HG03565 (cell line): ENCODE data around the gene SP1.
"Not testable (repeated sequence)": the region's sequence is repeated elsewhere in the genome, so short reads cannot be mapped to it uniquely, and the experiment has no call there.

ENCODE experiments used
- ATAC-seq: cut with Tn5 transposase; IDR thresholded peaks from one replicate; pipeline ENCODE4 v1.9.1; 2021; ENCODE audit warnings: mild to moderate bottlenecking, moderate library complexity; ENCODE audit not compliant: unreplicated experiment

SP1 gene

DNA sequence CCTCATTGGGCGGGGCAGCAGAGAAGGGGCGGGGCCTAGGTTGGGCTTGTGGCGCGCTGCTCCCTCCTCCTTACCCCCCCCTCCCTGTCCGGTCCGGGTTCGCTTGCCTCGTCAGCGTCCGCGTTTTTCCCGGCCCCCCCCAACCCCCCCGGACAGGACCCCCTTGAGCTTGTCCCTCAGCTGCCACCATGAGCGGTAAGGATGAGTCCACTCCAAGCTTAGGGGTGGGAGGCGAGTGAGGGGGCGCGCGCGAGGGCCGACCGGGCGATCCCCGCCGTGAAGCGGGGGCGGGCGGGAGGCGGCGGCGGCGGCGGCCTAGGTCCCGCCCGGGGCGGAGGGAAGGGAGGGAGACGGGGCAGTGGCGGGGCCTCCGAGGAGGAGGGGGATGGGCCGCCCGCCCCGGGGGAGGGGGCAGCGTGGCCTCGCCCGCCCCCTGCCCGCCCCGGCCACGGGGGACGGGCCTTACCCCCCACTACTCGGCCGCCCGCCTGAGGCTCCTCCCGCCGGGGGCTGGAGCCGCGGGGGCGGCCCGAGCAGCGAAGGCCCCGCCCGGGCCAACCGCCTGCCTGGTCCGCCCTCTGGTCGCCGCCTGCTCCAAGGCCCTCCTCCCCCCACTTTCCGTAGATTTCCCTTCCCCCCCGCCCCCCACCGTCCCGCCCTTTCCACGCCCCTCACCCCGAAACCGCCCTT is at the start of gene SP1:
SP1 (plus strand) TSS at position 73 of the 690 bp plus-strand sequence; CDS start at position 189, 116 bp downstream.
- peak; percentile 26 for ATAC-seq

DNA sequence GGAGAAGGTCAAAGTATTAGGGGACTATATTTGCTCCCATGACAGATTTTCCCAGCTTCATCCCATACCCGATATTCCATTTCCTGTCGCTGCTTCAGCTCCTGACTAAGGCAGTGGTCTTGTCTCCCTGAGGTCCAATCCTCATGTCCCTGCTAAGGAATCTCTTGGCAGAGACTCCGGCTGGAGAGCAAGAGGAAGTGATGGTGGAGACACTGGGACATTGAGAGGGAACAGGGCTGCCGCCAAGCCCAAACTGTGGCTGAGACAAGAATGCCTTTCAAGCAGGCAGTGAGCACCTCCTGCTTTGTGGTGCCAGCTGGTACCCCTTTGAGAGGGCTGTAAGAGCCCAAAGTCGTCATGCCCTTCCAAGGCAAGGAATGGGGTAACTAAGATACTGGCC is 49.3 kb upstream of the SP1 start:
- ATAC-seq, result no peak

DNA sequence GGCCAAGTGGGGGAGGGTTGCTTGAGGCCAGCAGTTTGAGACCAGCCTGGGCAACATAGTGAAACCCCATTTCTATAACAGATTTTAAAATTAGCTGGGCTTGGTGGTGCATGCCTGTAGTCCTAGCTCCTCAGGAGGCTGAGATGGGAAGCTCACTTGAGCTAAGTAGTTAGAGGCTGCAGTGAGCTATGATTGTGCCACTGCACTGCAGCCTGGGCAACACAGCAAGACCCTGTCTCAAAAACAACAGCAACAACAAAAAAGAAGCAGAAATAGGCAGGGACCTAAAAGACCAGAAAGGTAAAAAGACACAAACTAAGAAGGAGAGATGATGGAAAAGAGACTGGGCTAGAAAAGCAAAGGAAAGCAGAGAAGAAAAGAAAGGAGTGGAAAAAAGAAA is 47.6 kb upstream of the SP1 start:
- ATAC-seq, result not testable (repeated sequence)

DNA sequence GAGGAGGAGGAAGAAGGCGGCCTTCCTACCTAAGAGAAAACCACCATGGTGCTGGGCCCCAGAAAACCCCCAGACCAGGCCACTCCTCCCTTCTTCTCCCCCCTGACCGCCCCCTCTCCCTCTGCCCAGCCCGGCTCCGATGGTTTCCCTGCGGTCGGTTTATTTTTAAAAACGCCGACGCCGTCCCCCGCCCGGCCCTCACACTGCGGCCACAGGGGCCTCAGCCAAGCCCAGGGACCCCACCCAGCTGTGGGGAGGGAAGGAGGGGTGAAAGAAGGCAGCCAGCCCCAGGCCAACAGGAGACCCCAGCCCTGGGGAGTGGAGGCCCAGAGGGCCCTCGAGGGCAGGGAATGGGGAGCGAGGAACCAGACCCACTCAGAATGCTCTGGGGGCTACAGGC is 47.2 kb upstream of the SP1 start:
- no peak for ATAC-seq

GRCh38 chr12:53333289-53333688 is 46.7 kb upstream of the SP1 start:
- ATAC-seq, result no peak

- no peak for ATAC-seq
Measured at GRCh38 chr12:53333845-53334244, 46.1 kb upstream of the SP1 start.

DNA sequence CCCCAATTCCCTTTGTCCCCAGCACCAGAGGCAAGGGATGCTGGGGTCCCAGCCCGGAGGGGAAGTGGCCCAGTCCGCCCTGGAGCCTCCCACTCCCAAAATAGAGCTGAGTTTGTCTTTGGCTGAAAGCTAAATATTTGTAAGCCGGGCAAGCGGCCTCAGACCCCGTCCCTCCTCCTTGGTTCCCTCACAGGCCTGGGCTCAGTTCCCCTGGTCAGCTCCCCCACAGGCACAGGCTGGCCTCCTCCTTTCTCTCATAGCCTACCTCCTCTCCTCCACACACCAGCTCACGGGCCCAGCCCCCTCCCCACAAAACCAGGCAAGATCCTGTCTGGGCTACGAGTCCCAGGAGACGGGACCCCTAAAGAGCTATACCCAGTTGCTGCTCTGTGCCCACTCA is 45.2 kb upstream of the SP1 start:
- no peak for ATAC-seq

GRCh38 chr12:53336181-53336681 is 43.7 kb upstream of the SP1 start, which contains the start of gene SP7:
Gene SP7 (minus strand): TSS chr12:53336354. CDS start chr12:53335646, 708 bp downstream.
- ATAC-seq, result no peak

DNA sequence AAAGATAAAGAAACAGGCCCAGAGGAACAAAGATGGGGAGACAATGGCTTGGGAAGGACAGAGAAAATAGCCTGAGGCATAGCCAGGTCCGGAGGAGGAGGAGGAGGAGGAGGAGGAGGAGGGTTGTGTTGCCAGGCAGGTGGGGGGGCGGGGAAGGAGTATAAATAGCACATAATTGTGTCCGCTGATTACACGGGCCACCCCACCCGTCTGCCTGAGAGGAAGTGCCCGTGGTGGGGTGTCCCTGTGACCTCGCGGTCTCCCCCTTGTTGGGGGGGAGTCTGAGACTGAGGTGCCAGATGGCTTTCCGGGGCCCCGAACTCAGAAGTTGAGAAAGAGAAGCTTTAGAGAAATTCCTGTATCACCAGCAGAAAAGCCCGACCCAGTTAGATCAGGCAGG is 42.0 kb upstream of the SP1 start:
- no peak for ATAC-seq

GRCh38 chr12:53338916-53339315 is 41.1 kb upstream of the SP1 start:
- no peak for ATAC-seq

- no peak for ATAC-seq
Measured at GRCh38 chr12:53340398-53340797, 39.6 kb upstream of the SP1 start.

DNA sequence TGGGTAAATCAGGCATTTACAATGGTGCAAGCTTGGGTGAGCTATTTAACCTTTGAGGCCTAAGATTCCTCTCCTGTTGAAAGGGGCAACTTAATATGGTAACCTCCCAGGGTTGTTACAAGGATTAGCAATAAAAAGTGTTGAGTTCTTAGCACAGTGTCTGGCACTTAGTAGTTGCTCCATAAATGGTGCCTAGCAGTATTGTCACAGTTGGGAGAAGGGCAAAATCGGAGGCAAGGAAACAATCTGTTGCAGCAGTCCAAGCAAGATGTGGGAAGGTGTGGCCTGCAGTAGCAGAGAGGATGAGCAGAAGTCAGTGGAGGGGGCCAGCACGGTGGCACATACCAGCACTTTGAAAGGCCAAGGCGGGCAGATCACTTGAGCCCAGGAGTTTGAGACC is 36.5 kb upstream of the SP1 start:
- no peak for ATAC-seq

DNA sequence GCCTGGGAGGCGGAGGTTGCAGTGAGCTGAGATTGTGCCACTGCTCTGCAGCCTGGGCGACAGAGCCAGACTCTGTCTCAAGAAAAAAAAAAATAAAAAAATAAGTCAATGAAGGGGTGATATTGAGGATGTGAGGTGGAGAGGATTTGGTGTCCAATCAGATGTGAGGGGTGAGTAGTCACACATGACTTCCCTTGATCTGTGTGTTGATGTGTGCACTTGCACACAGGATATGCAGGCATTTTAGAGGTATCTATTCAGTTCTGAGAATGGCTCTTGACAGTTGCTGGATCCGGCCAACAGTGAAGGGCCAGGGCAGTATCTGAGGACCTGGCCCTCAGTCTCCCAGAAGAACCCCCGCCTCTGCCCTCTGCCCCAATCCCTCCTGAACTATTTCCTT is 36.0 kb upstream of the SP1 start:
- no peak for ATAC-seq

GRCh38 chr12:53344487-53344823 is 35.5 kb upstream of the SP1 start:
- no peak for ATAC-seq

GRCh38 chr12:53344824-53345485 is 35.0 kb upstream of the SP1 start:
- no peak for ATAC-seq

- no peak for ATAC-seq
Measured at GRCh38 chr12:53345486-53346188, 34.3 kb upstream of the SP1 start.

DNA sequence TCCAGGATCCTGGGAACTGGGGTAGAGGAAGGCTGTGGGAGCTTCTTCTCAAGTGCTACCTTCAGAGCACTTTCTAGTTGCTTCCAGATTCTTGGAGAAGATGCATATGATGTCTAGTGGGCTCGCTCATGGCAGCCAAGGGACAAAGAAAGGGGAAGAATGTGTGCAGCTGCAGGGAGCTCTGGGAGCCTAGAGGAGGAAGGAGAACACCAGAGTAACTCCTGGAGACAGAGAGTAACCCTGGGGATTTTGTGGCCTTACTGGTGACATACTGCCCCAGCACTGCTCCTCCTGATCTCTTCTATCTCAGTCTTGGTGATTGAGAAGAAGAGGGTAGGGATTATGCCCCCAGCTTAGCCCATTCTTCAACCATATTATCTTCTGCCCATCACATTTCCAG is 33.5 kb upstream of the SP1 start:
- no peak for ATAC-seq

GRCh38 chr12:53347905-53348304 is 32.1 kb upstream of the SP1 start:
- ATAC-seq, result no peak

DNA sequence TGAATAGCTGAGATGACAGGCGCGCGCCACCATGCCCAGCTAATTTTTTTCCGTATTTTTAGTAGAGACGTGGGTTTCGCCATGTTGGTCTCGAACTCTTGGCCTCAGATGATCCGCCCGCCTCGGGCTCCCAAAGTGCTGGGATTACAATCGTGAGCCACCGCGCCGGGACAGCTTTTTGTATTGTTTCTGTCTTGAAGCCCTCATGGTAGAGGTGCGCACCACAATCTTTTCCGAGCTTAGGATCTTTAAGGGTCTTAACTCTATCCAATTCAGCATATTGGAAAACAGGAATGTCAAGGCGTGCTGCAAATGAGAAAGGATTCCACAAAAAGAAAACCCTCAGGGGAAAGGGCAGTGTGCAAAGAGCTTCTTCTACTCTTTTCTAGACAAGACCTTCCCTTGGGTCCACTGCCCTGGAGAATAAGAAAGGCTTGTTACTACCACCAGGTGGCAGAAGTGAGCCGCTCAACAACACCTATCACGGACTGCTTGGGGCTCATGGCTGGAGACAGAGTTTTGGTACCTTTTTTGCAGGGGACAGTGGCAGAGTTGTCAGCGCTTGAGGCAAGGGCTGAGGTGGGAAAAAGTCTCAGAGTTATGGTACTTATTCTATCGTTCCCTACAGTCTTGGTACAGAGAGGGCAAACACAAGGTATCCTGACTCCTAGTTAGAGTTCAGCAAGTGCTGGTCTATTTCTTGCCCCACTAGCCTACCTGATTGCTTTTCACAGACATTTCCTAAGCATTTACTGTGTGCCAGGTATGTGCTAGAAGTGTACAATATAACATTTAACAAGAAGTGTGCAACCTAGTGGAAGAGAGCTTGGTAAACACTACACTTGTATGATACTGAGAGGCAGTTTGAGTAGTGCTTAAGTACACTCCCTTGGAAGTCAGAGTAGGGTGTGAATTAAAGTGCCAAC is 27.4 kb upstream of the SP1 start:
- peak; percentile 56 for ATAC-seq

DNA sequence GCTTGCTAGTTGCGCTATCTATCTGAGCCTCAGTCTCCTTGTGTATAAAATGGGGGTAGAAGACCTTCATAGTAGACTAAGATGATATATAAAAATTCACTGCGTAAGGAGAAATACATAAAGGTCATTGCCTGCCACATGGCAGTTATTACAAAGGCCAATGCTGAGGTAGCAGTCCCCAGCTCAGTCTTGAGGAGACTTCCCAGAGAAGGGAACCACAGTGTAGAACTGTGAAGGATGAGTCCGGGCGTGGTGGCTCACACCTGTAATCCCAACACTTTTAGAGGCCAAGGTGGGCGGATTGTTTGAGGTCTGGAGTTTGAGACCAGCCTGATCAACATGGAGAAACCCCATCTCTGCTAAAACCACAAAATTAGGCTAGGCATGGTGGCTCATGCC is 26.7 kb upstream of the SP1 start:
- ATAC-seq, result no peak

- ATAC-seq, result no peak
Measured at GRCh38 chr12:53355121-53355520, 24.9 kb upstream of the SP1 start.
